ENCODE measurements around the gene POC1A. TPM values are rescaled to one million over a fixed set of nuclear protein-coding genes. Genes with fewer than 3 reads are reported as not detected.
A peak's percentile ranks its signal among the peaks of the same experiment; 100 is the strongest.
"Not testable (repeated sequence)": the region's sequence is repeated elsewhere in the genome, so short reads cannot be mapped to it uniquely, and the experiment has no call there.

POC1A gene
- total and polyA plus RNA-seq, 12 donors = 0.44 to 3.5 (median 1.1) TPM

DNA sequence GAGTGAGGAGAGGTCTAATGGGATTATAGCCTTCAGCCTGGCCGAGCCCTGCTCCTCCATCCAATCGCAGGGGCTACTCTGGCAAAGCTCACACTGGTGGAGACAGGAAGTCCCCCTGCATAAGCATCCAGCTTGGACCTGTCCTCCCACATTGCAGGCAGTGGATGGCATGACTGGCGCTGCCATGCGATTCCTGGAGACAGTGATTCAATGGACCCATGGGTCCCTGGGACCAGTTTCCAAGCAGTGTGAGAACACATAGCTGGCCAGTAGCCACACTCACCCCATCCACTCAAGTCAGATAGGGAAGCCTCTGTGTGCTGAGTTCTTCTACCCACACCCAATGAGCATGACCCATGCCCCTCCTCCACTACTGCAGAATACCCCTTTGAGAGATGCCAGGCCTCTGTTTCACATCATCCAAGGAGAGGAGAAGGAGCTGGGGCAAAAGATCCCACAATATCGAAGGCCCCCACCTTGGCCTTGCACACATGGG is 18.1 kb upstream of the POC1A start:
- DNase-seq (no peak), ATAC-seq (no peak)
- Histone ChIP-seq H3K4me1 (no peaks in the 10 kb centered on the region), H3K27ac (no peak overlapping the region), H3K36me3 (no peaks in the 10 kb centered on the region), H3K9me3 (no peaks in the 10 kb centered on the region), H3K4me3 (no peak overlapping the region), H3K27me3 (no peaks in the 10 kb centered on the region)
- TF ChIP-seq, protein P1, sequence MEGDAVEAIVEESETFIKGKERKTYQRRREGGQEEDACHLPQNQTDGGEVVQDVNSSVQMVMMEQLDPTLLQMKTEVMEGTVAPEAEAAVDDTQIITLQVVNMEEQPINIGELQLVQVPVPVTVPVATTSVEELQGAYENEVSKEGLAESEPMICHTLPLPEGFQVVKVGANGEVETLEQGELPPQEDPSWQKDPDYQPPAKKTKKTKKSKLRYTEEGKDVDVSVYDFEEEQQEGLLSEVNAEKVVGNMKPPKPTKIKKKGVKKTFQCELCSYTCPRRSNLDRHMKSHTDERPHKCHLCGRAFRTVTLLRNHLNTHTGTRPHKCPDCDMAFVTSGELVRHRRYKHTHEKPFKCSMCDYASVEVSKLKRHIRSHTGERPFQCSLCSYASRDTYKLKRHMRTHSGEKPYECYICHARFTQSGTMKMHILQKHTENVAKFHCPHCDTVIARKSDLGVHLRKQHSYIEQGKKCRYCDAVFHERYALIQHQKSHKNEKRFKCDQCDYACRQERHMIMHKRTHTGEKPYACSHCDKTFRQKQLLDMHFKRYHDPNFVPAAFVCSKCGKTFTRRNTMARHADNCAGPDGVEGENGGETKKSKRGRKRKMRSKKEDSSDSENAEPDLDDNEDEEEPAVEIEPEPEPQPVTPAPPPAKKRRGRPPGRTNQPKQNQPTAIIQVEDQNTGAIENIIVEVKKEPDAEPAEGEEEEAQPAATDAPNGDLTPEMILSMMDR (IDR thresholded peaks at IDR 0.05) = no peak
- intact Hi-C loops (cut with DNase I) = no loop called here
- WGBS, 2 donors = 85 to 91% methylated on average over 5 of the region's 5 CpGs

- TF ChIP-seq, protein P1 (IDR thresholded peaks at IDR 0.05) = no peak
- ATAC-seq = no peak
Observed at GRCh38 chr3:52171514-52172261, 17.5 kb upstream of the POC1A start.

GRCh38 chr3:52170217-52170616 is 16.0 kb upstream of the POC1A start:
- H3K4me3 ChIP-seq; H3K27me3 ChIP-seq; H3K4me1 ChIP-seq; H3K27ac ChIP-seq; H3K9me3 ChIP-seq; intact Hi-C loops (cut with DNase I); DNase-seq; ATAC-seq; H3K36me3 ChIP-seq: not testable (repeated sequence)
- 97 to 98% methylated on average over 3 of the region's 3 CpGs for WGBS, 2 donors

More at GRCh38 chr3:52171514-52172261, 17.5 kb upstream of the POC1A start:
- 84 to 88% methylated on average over 3 of the region's 3 CpGs for WGBS, 2 donors
- Histone ChIP-seq H3K9me3 (no peaks in the 10 kb centered on the region), H3K4me3 (no peak overlapping the region), H3K4me1 (no peaks in the 10 kb centered on the region), H3K27ac (no peak overlapping the region), H3K27me3 (no peaks in the 10 kb centered on the region), H3K36me3 (no peaks in the 10 kb centered on the region)
- no peak for DNase-seq
- intact Hi-C loops (cut with DNase I) = no loop called here

DNA sequence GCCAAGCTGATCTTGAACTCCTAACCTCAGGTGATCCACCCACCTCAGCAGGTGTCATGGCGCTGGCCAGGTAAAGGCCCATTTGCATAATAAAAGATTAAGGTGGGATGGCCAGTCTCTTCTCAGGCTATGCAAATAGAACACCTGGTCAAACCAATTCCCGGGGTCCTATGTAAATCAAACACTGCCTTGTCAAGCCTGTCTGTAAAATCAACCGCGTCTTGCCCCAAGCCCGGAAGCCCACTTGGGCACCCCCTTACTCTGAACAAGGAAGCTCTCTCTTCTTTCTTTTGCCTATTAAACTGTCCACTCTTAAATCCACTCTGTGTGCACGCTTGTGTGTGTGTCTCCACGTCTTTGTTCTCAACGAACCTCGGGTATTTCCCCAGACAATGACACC is 13.0 kb upstream of the POC1A start:
- H3K27me3 ChIP-seq = no peaks in the 10 kb centered on the region
- intact Hi-C loops (cut with DNase I) = no loop called here
- H3K9me3 ChIP-seq = no peaks in the 10 kb centered on the region
- no peak overlapping the region for H3K4me3 ChIP-seq
- no peaks in the 10 kb centered on the region for H3K36me3 ChIP-seq
- WGBS, 2 donors = 45 to 49% methylated on average over 9 of the region's 9 CpGs
- TF ChIP-seq, protein P1 (IDR thresholded peaks at IDR 0.05) = no peak
- no peak for DNase-seq
- H3K4me1 ChIP-seq = no peaks in the 10 kb centered on the region
- ATAC-seq = no peak
- H3K27ac ChIP-seq = no peak overlapping the region

DNA sequence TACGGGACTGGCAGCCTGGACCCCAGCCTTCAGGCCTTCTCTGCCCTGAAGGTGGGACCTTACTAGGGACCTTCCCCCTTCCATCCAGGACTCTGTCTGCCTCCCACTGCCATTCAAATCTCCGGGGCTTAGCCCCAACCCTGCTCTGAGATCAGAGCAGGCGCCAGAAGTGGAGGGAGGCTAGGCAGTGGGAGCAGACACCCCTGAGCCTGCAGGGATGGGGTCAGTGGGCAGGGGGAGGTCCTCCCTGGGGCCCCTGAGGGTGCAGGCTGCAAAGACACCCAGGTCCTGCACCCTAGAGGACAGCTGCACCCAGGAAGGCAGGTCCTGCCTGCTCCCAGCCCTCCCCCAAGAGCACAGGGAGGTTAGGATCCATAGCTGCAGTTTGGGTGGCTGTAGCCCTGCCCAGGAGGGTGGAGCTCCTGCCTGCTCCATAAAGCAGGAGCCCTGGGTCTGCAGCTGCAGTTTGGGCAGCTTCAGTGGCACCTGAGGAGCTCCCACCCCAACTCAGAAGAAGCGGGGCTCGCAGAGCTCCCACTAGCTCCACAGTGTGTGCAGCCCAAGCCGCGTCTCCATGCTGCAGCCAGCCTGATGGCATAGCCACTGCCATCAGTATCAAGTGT is 8.1 kb upstream of the POC1A start:
- intact Hi-C loops (cut with DNase I) = no loop called here
- ATAC-seq (peak in 2 of 8 donors; percentile 10 to 59), DNase-seq (no peak)
- TF ChIP-seq, protein P1 (IDR thresholded peaks at IDR 0.05) = no peak
- no peak overlapping the region for H3K27ac ChIP-seq
- WGBS, 2 donors = 89 to 90% methylated on average over 7 of the region's 7 CpGs
- no peaks in the 10 kb centered on the region for H3K27me3 ChIP-seq
- no peaks in the 10 kb centered on the region for H3K4me1 ChIP-seq
- no peak overlapping the region for H3K4me3 ChIP-seq
- no peaks in the 10 kb centered on the region for H3K9me3 ChIP-seq
- H3K36me3 ChIP-seq = no peaks in the 10 kb centered on the region
